ENCODE data around the gene SYDE2. TPM values are rescaled to one million over a fixed set of nuclear protein-coding genes. Genes with fewer than 3 reads are reported as not detected.

The SYDE2 gene
- total RNA-seq, 1 donor = 13.0 TPM

- Histone ChIP-seq H2AFZ (ENCODE audit: low read length) (no peak overlapping the region), H4K20me1 (ENCODE audit: insufficient read depth, low read length) (no peaks in the 10 kb centered on the region), H3K27ac (ENCODE audit: low read depth, low read length) (no peak overlapping the region), H3K9me3 (ENCODE audit: low read depth, low read length) (no peaks in the 10 kb centered on the region), H3K4me3 (ENCODE audit: insufficient read depth, low read length) (no peak overlapping the region), H3K4me1 (ENCODE audit: insufficient read depth, low read length) (no peaks in the 10 kb centered on the region), H3K36me3 (ENCODE audit: insufficient read depth, low read length) (no peaks in the 10 kb centered on the region), H3K4me2 (ENCODE audit: insufficient read depth, low read length) (no peak overlapping the region), H3K27me3 (ENCODE audit: insufficient read depth, low read length) (no peaks in the 10 kb centered on the region), H3K79me2 (ENCODE audit: insufficient read depth, low read length) (no peaks in the 10 kb centered on the region)
- DNase-seq (ENCODE audit: insufficient read length, low spot score, missing footprints) = no peak
- TF ChIP-seq CTCF (IDR thresholded peaks at IDR 0.05; ENCODE audit: extremely low read depth, low read depth, low read length) = no peak
These were observed 79.1 kb downstream of the SYDE2 start for GRCh38 chr1:85121744-85122143.

GRCh38 chr1:85118751-85119150 lies 82.1 kb downstream of the SYDE2 start:
- DNase-seq (ENCODE audit: insufficient read length, low spot score, missing footprints) = no peak

GRCh38 chr1:85116856-85117255 lies 84.0 kb downstream of the SYDE2 start:
- Histone ChIP-seq H3K27ac (ENCODE audit: low read depth, low read length) (no peak overlapping the region), H3K79me2 (ENCODE audit: insufficient read depth, low read length) (no peaks in the 10 kb centered on the region), H3K9me3 (ENCODE audit: low read depth, low read length) (no peaks in the 10 kb centered on the region), H3K4me2 (ENCODE audit: insufficient read depth, low read length) (no peak overlapping the region), H3K4me1 (ENCODE audit: insufficient read depth, low read length) (no peaks in the 10 kb centered on the region), H3K36me3 (ENCODE audit: insufficient read depth, low read length) (no peaks in the 10 kb centered on the region), H3K27me3 (ENCODE audit: insufficient read depth, low read length) (no peaks in the 10 kb centered on the region), H2AFZ (ENCODE audit: low read length) (no peak overlapping the region), H4K20me1 (ENCODE audit: insufficient read depth, low read length) (no peaks in the 10 kb centered on the region), H3K4me3 (ENCODE audit: insufficient read depth, low read length) (no peak overlapping the region)
- TF ChIP-seq CTCF (IDR thresholded peaks at IDR 0.05; ENCODE audit: extremely low read depth, low read depth, low read length) = no peak
- peak; percentile 75 for DNase-seq (ENCODE audit: insufficient read length, low spot score, missing footprints)

More at GRCh38 chr1:85118751-85119150, 82.1 kb downstream of the SYDE2 start:
- Histone ChIP-seq H3K4me2 (ENCODE audit: insufficient read depth, low read length) (no peak overlapping the region), H3K4me3 (ENCODE audit: insufficient read depth, low read length) (no peak overlapping the region), H3K9me3 (ENCODE audit: low read depth, low read length) (no peaks in the 10 kb centered on the region), H3K4me1 (ENCODE audit: insufficient read depth, low read length) (no peaks in the 10 kb centered on the region), H3K36me3 (ENCODE audit: insufficient read depth, low read length) (no peaks in the 10 kb centered on the region), H3K27ac (ENCODE audit: low read depth, low read length) (no peak overlapping the region), H4K20me1 (ENCODE audit: insufficient read depth, low read length) (no peaks in the 10 kb centered on the region), H3K79me2 (ENCODE audit: insufficient read depth, low read length) (no peaks in the 10 kb centered on the region), H2AFZ (ENCODE audit: low read length) (no peak overlapping the region), H3K27me3 (ENCODE audit: insufficient read depth, low read length) (no peaks in the 10 kb centered on the region)
- TF ChIP-seq CTCF (IDR thresholded peaks at IDR 0.05; ENCODE audit: extremely low read depth, low read depth, low read length) = no peak

- Histone ChIP-seq H3K4me3 (ENCODE audit: insufficient read depth, low read length) (no peak overlapping the region), H3K4me1 (ENCODE audit: insufficient read depth, low read length) (no peaks in the 10 kb centered on the region), H3K27ac (ENCODE audit: low read depth, low read length) (no peak overlapping the region), H2AFZ (ENCODE audit: low read length) (no peak overlapping the region), H3K27me3 (ENCODE audit: insufficient read depth, low read length) (no peaks in the 10 kb centered on the region), H3K4me2 (ENCODE audit: insufficient read depth, low read length) (no peak overlapping the region), H3K79me2 (ENCODE audit: insufficient read depth, low read length) (no peaks in the 10 kb centered on the region), H4K20me1 (ENCODE audit: insufficient read depth, low read length) (no peaks in the 10 kb centered on the region), H3K9me3 (ENCODE audit: low read depth, low read length) (no peaks in the 10 kb centered on the region), H3K36me3 (ENCODE audit: insufficient read depth, low read length) (no peaks in the 10 kb centered on the region)
- no peak for DNase-seq (ENCODE audit: insufficient read length, low spot score, missing footprints)
- TF ChIP-seq CTCF (IDR thresholded peaks at IDR 0.05; ENCODE audit: extremely low read depth, low read depth, low read length) = no peak
These were observed 84.9 kb downstream of the SYDE2 start for GRCh38 chr1:85115933-85116332.
